CD14-positive monocyte (primary cell): ENCODE data around the gene EEIG1. TPM values are rescaled to one million over a fixed set of nuclear protein-coding genes. Genes with fewer than 3 reads are reported as not detected.

ENCODE experiments used
- DNase-seq, 3 donors: peaks; one replicate each; pipeline ENCODE4 v3.0.0-alpha.2; 2011 to 2022
- H2AFZ ChIP-seq: 2 replicates; pipeline ENCODE4 v1.6.0; 2012; ENCODE audit warnings: mild to moderate bottlenecking, low read depth, low read length, inconsistent platforms; ENCODE audit not compliant: insufficient read depth, poor library complexity, severe bottlenecking
- H3K27ac ChIP-seq, 2 donors: 1 replicate in 1 of 2; 2 replicates in 1 of 2; pipeline ENCODE4 v1.5.1; 2012 to 2013; ENCODE audit warnings: low read length in 2 of 2, control low read depth in 1 of 2, inconsistent platforms in 1 of 2, low read depth in 1 of 2, mild to moderate bottlenecking in 1 of 2
- H3K27me3 ChIP-seq, 2 donors: one replicate each; pipeline versions ENCODE4 v1.6.0 to v1.6.1; 2011 to 2013; ENCODE audit warnings: low read length in 2 of 2; ENCODE audit not compliant: control insufficient read depth in 2 of 2, insufficient read depth in 2 of 2
- H3K36me3 ChIP-seq, 2 donors: replicated peaks in 1 of 2; 1 replicate in 1 of 2; 2 replicates in 1 of 2; pipeline versions ENCODE4 v1.5.1 to v1.6.1; 2012 to 2013; ENCODE audit warnings: low read length in 2 of 2, control low read depth in 1 of 2, inconsistent platforms in 1 of 2, mild to moderate bottlenecking in 1 of 2; ENCODE audit not compliant: insufficient read depth in 2 of 2, control insufficient read depth in 1 of 2
- H3K4me1 ChIP-seq, 2 donors: 1 replicate in 1 of 2; 2 replicates in 1 of 2; pipeline versions ENCODE4 v1.5.1 to v1.6.1; 2012 to 2013; ENCODE audit warnings: low read length in 2 of 2, control low read depth in 1 of 2, inconsistent platforms in 1 of 2, mild to moderate bottlenecking in 1 of 2, moderate library complexity in 1 of 2; ENCODE audit not compliant: insufficient read depth in 2 of 2, control insufficient read depth in 1 of 2
- H3K4me2 ChIP-seq: replicated peaks from 2 replicates; pipeline ENCODE3; 2012; ENCODE audit warnings: low read length, moderate library complexity, mild to moderate bottlenecking; ENCODE audit not compliant: poor library complexity, severe bottlenecking; ENCODE audit errors: extremely low read depth
- H3K4me3 ChIP-seq, 3 experiments: fragments of 200-600 bp in 1 of 3; sonication (generic) in 1 of 3; replicated peaks in 1 of 3; 1 replicate in 2 of 3; 2 replicates in 1 of 3; pipeline ENCODE4 v1.5.1; 2011 to 2013; ENCODE audit warnings: low read length in 3 of 3, mild to moderate bottlenecking in 3 of 3, control low read depth in 2 of 3, low read depth in 2 of 3, inconsistent platforms in 1 of 3, moderate library complexity in 1 of 3
- H3K79me2 ChIP-seq: 2 replicates; pipeline ENCODE4 v1.6.0; 2012; ENCODE audit warnings: mild to moderate bottlenecking, control low read depth, inconsistent platforms, low read length, moderate library complexity; ENCODE audit not compliant: insufficient read depth
- H3K9ac ChIP-seq: 2 replicates; pipeline ENCODE4 v1.6.0; 2017; ENCODE audit warnings: low read length, mild to moderate bottlenecking; ENCODE audit not compliant: insufficient read depth, poor library complexity, severe bottlenecking
- H3K9me3 ChIP-seq, 2 donors: replicated peaks in 1 of 2; 1 replicate in 1 of 2; 2 replicates in 1 of 2; pipeline versions ENCODE4 v1.5.1 to v1.6.1; 2012 to 2013; ENCODE audit warnings: low read length in 2 of 2, control low read depth in 1 of 2; ENCODE audit not compliant: control insufficient read depth in 1 of 2, insufficient read depth in 1 of 2
- H4K20me1 ChIP-seq: 2 replicates; pipeline ENCODE4 v1.6.0; 2012; ENCODE audit warnings: mild to moderate bottlenecking, low read length, control low read depth, moderate library complexity; ENCODE audit not compliant: insufficient read depth
- H3K27ac Mint-ChIP-seq, 7 donors: one replicate each; pipeline ENCODE4 v1.8.0; 2020; ENCODE audit warnings: mild to moderate bottlenecking in 7 of 7, mixed read lengths in 7 of 7, moderate library complexity in 6 of 7, inconsistent platforms in 2 of 7
- H3K27me3 Mint-ChIP-seq, 3 donors: one replicate each; pipeline ENCODE4 v1.8.0; 2021 to 2022; ENCODE audit warnings: low read depth in 3 of 3, mild to moderate bottlenecking in 3 of 3, mixed read lengths in 3 of 3, moderate library complexity in 3 of 3, inconsistent platforms in 1 of 3
- H3K36me3 Mint-ChIP-seq, 2 donors: one replicate each; pipeline ENCODE4 v1.8.0; 2020; ENCODE audit warnings: mixed read lengths in 2 of 2, inconsistent platforms in 1 of 2, mild to moderate bottlenecking in 1 of 2
- H3K4me1 Mint-ChIP-seq: one replicate; pipeline ENCODE4 v1.8.0; 2020; ENCODE audit warnings: mild to moderate bottlenecking, mixed read lengths
- H3K4me3 Mint-ChIP-seq, 2 donors: one replicate each; pipeline ENCODE4 v1.8.0; 2020; ENCODE audit warnings: mild to moderate bottlenecking in 2 of 2, mixed read lengths in 2 of 2, moderate library complexity in 1 of 2
- H3K9me3 Mint-ChIP-seq, 7 donors: one replicate each; pipeline ENCODE4 v1.8.0; 2020 to 2022; ENCODE audit warnings: mixed read lengths in 7 of 7, mild to moderate bottlenecking in 6 of 7, moderate library complexity in 6 of 7, inconsistent platforms in 2 of 7
- CTCF ChIP-seq: fragments of 200-600 bp; IDR thresholded peaks from one replicate; pipeline ENCODE4 v1.8.0; 2022; ENCODE audit warnings: antibody characterized with exemption, mild to moderate bottlenecking
- WGBS: methylation state at CpG from one replicate; pipeline ENCODE4 v1.1.5; 2013; ENCODE audit warnings: missing lambda C conversion rate; ENCODE audit not compliant: insufficient coverage; 5-methylcytosine and 5-hydroxymethylcytosine counted together
- intact Hi-C, 2 donors: fragments of 100-400 bp; cut with micrococcal nuclease; formaldehyde crosslinking; loops; one replicate each; pipeline versions ENCODE4 v1.15.0 to v1.15.1; 2023
- polyA plus RNA-seq, 3 donors: library from polyadenylated mRNA; depleted of rRNA in 1 of 3; unstranded in 2 of 3; stranded (reverse) in 1 of 3; fragments of 300-500 nt in 2 of 3; fragments of >200 nt in 1 of 3; fragmentation: Illumina TruSeq in 2 of 3; gene quantifications; 1 replicate in 2 of 3; 2 replicates in 1 of 3; pipeline ENCODE4 v1.2.3, GENCODE V29; 2012 to 2021

The EEIG1 gene
- polyA plus RNA-seq, 3 donors = 0.86 to 2.3 (median 2.1) TPM

GRCh38 chr9:127955294-127956015 lies 25.3 kb downstream of the EEIG1 start:
- H3K4me2 ChIP-seq = no peak overlapping the region

GRCh38 chr9:127954831-127955293 lies 25.9 kb downstream of the EEIG1 start:
- Histone ChIP-seq H3K4me3 (no peak overlapping the region), H3K27me3 (no peaks in the 10 kb centered on the region), H2AFZ (no peak overlapping the region), H3K4me2 (no peak overlapping the region), H3K9me3 (no peaks in the 10 kb centered on the region), H3K4me1 (peaks cover 0 to 7% of the 10 kb centered on the region in 2 donors), H3K36me3 (no peaks in the 10 kb centered on the region), H3K79me2 (no peaks in the 10 kb centered on the region), H3K27ac (no peak overlapping the region), H4K20me1 (no peaks in the 10 kb centered on the region), H3K9ac (no peak overlapping the region)
- intact Hi-C loops = no loop called here
- H3K36me3 Mint-ChIP-seq = peaks cover 0 to 3% of the 10 kb centered on the region in 2 donors
- WGBS = 75% methylated on average over 6 of the region's 13 CpGs
- H3K4me1 Mint-ChIP-seq = peaks cover 6% of the 10 kb centered on the region
- H3K27me3 Mint-ChIP-seq = peaks cover 0 to 4% (median 1%) of the 10 kb centered on the region in 3 donors
- no peak for TF ChIP-seq CTCF
- H3K9me3 Mint-ChIP-seq = peaks cover 0 to 1% (median 0%) of the 10 kb centered on the region in 7 donors
- no peak for DNase-seq
- H3K4me3 Mint-ChIP-seq = no peak overlapping the region
- H3K27ac Mint-ChIP-seq = no peak overlapping the region

More at GRCh38 chr9:127955294-127956015, 25.3 kb downstream of the EEIG1 start:
- H3K36me3 Mint-ChIP-seq = no peaks in the 10 kb centered on the region
- Histone ChIP-seq H4K20me1 (no peaks in the 10 kb centered on the region), H3K9me3 (no peaks in the 10 kb centered on the region), H3K79me2 (no peaks in the 10 kb centered on the region), H3K4me3 (no peak overlapping the region), H2AFZ (no peak overlapping the region), H3K36me3 (no peaks in the 10 kb centered on the region), H3K27me3 (no peaks in the 10 kb centered on the region), H3K27ac (no peak overlapping the region), H3K4me1 (peaks cover 0 to 7% of the 10 kb centered on the region in 2 donors), H3K9ac (no peak overlapping the region)
- H3K9me3 Mint-ChIP-seq = peaks cover 0 to 1% (median 0%) of the 10 kb centered on the region in 7 donors
- H3K27me3 Mint-ChIP-seq = peaks cover 0 to 5% (median 1%) of the 10 kb centered on the region in 3 donors
- peak; percentile 13 for TF ChIP-seq CTCF
- WGBS = 61% methylated on average over 10 of the region's 12 CpGs
- H3K4me3 Mint-ChIP-seq = no peak overlapping the region
- H3K4me1 Mint-ChIP-seq = peaks cover 6% of the 10 kb centered on the region
- intact Hi-C loops = no loop called here
- peak in 1 of 3 donors; percentile 53 for DNase-seq
- H3K27ac Mint-ChIP-seq = peak overlapping the region in 3 of 7 donors; percentile 27 to 32 (median 31)
